LNCAP (cell line): Measurements from ENCODE around the gene HDAC4.

Source experiments
- CTCF ChIP-seq: fragments of 450-650 bp; IDR thresholded peaks from 2 replicates; pipeline ENCODE4 v1.5.1; 2017; ENCODE audit warnings: mild to moderate bottlenecking

HDAC4 gene

DNA sequence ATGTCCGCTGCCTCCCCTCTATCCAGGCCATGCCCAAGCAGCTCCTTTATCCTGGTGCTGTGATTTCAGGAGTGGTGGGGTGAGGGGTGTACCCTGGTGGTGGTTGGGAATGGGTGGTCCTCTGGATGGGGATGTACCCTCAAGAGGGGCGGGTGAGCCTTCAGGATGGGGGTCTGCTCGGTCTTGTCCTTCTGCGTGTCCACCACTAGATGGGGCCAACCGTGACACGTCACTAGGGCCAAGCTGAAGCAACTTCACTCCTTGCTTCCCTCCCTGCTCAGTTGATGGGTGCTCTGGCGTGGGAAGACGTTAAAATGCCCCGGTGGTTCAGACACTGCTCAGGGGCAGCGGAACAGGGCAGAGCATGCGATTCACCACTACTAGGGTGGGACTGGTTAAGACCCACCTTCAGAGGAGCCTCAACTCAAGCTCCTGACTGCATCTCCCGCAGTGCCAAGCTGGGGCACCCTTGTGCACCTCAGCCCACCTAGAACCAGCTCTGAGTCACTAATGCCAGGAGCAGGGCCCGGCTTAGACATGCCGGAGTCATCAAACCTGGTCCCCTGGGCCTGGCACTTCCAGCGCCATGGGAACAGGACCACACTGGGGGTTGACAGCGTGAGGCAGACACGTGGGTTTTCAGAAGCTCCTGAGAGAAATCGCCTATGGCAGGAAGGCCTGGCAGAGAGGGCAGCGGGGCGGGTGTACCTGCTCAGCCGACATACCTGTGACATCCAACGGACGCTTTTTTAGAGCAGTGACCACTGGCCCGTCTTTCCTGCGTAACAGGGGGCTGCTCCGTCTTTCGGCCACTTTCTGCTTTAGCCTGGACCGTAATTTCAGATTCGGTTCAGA, 256.7 kb downstream of the HDAC4 start:
- peak; percentile 76 for TF ChIP-seq CTCF

- TF ChIP-seq CTCF: no peak
Observed at GRCh38 chr2:239142806-239143205, 258.0 kb downstream of the HDAC4 start.

GRCh38 chr2:239142296-239142695, 258.5 kb downstream of the HDAC4 start:
- no peak for TF ChIP-seq CTCF

DNA sequence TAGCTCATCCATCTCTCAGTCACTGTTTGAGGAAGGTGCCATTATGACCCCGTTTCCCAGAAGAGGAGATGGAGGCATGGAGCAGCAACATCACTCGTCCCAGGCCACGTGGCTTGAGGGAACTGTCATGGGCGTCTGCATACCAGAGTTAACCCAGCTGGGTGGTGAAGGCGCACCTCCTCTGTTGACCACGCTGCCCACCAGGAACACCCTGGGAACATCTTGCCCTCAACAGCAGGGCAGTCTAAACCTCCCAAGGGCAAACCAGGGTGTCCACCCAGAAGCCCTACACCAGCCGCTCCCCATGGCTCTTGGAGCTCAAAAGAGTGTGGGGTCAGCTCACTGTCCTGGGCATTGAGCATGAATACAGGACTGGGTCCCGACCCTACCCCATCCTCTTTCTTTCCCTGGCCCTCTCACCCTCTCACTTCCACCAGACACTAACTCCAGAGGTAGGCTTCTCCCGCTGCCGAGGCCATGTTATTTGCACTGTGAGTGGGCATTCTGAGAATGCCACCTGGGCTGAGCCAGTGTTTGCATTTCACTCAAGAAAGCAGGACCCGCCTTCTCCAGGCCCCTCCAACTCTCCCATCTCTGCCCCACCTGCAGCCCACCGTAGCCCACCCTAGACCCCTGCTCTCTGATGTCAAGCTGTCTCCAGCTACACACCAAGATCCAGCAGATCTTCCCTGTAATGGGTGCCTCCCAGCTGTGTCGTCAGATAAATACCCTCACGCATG, 259.6 kb downstream of the HDAC4 start:
- TF ChIP-seq CTCF: no peak

- no peak for TF ChIP-seq CTCF
Observed at GRCh38 chr2:239140346-239141020, 260.3 kb downstream of the HDAC4 start.

DNA sequence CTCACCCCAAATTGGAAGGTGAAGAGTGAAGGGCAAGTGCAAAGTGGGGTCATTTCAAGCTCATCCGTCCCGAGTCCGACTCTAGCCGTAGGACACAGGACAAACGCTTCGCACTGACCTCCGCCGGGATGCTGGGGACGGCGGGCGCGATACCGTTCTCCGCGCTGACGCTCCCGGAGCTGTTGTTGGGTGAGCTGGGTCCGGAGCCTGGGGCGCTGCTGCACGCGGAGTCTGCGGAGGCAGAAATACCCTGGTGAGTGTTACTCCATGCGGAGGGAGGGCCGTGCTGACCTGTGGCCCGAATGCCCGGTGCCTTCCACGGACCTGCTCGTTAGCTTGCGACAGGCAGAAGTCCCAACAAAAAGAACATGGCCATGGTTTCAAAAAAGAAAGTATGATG, 261.3 kb downstream of the HDAC4 start:
- TF ChIP-seq CTCF: no peak

- TF ChIP-seq CTCF: no peak
Observed at GRCh38 chr2:239139101-239139500, 261.7 kb downstream of the HDAC4 start.
